OCI-LY1 (cell line): Measurements from ENCODE around the gene ZFYVE28.

Source experiments
- EZH2 ChIP-seq: fragments of 200-600 bp; sonication (generic), shearing (Covaris generic); IDR thresholded peaks from 2 replicates; pipeline ENCODE4 v1.8.0; 2017; ENCODE audit warnings: borderline replicate concordance, mixed run types, mild to moderate bottlenecking, antibody characterized with exemption, low read length, moderate library complexity, mixed read lengths
- TF ChIP-seq, protein P1 (sequence below): fragments of 200-600 bp; sonication (generic), shearing (Covaris generic); IDR thresholded peaks from 2 replicates; pipeline ENCODE4 v1.5.1; 2017; ENCODE audit warnings: mild to moderate bottlenecking, antibody characterized with exemption, low read length, moderate library complexity, mixed read lengths

GRCh38 chr4:2245787-2246275 lies 172.6 kb downstream of the ZFYVE28 start:
- TF ChIP-seq, protein P1, sequence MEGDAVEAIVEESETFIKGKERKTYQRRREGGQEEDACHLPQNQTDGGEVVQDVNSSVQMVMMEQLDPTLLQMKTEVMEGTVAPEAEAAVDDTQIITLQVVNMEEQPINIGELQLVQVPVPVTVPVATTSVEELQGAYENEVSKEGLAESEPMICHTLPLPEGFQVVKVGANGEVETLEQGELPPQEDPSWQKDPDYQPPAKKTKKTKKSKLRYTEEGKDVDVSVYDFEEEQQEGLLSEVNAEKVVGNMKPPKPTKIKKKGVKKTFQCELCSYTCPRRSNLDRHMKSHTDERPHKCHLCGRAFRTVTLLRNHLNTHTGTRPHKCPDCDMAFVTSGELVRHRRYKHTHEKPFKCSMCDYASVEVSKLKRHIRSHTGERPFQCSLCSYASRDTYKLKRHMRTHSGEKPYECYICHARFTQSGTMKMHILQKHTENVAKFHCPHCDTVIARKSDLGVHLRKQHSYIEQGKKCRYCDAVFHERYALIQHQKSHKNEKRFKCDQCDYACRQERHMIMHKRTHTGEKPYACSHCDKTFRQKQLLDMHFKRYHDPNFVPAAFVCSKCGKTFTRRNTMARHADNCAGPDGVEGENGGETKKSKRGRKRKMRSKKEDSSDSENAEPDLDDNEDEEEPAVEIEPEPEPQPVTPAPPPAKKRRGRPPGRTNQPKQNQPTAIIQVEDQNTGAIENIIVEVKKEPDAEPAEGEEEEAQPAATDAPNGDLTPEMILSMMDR = no peak
- no peak for TF ChIP-seq EZH2
